AML-193 (cell line): ENCODE measurements around the gene TMEM130.

Experiments
- DNase-seq, 2 experiments: peaks; one replicate each; lab custom pipeline; 2025; lab: John Stamatoyannopoulos, UW

Gene TMEM130

GRCh38 chr7:98808751-98809460 is 60.9 kb downstream of the TMEM130 start:
- DNase-seq = no peak

- DNase-seq = no peak
Measured at GRCh38 chr7:98807068-98808048, 62.5 kb downstream of the TMEM130 start.

- no peak for DNase-seq
Measured at GRCh38 chr7:98805956-98806838, 63.6 kb downstream of the TMEM130 start.

- DNase-seq = no peak
Measured at GRCh38 chr7:98802781-98803110, 67.1 kb downstream of the TMEM130 start.

GRCh38 chr7:98802088-98802780 is 67.6 kb downstream of the TMEM130 start:
- no peak for DNase-seq

- DNase-seq = no peak
Measured at GRCh38 chr7:98800996-98801395, 68.8 kb downstream of the TMEM130 start.

- no peak for DNase-seq
Measured at GRCh38 chr7:98797150-98797549, 72.7 kb downstream of the TMEM130 start.
